H9 (cell line): Measurements from ENCODE around the gene KMT2D. TPM values are rescaled to one million over a fixed set of nuclear protein-coding genes. Genes with fewer than 3 reads are reported as not detected.

Source experiments
- DNase-seq: peaks from one replicate; pipeline ENCODE4 v3.0.0-alpha.2; 2017
- H2AFZ ChIP-seq: one replicate; pipeline ENCODE4 v1.6.1; 2013; ENCODE audit warnings: mild to moderate bottlenecking, low read length, control low read depth, moderate library complexity
- H2AK5ac ChIP-seq: 2 replicates; pipeline ENCODE4 v1.6.1; 2013; ENCODE audit warnings: low read length, control low read depth, mixed read lengths; ENCODE audit not compliant: insufficient read length
- H2BK120ac ChIP-seq: one replicate; pipeline ENCODE4 v1.6.1; 2013; ENCODE audit warnings: low read depth, mild to moderate bottlenecking, low read length, control low read depth, inconsistent platforms; ENCODE audit not compliant: poor library complexity, severe bottlenecking
- H2BK12ac ChIP-seq: 2 replicates; pipeline ENCODE4 v1.6.1; 2013; ENCODE audit warnings: low read length, control low read depth, mixed read lengths, low read depth; ENCODE audit not compliant: insufficient read length
- H2BK15ac ChIP-seq: 2 replicates; pipeline ENCODE4 v1.6.1; 2013; ENCODE audit warnings: low read depth, low read length, control low read depth
- H2BK20ac ChIP-seq: one replicate; pipeline ENCODE4 v1.6.1; 2013; ENCODE audit warnings: low read depth, mild to moderate bottlenecking, low read length, control low read depth, inconsistent platforms; ENCODE audit not compliant: poor library complexity, severe bottlenecking
- H2BK5ac ChIP-seq: 2 replicates; pipeline ENCODE4 v1.6.1; 2013; ENCODE audit warnings: low read length, control low read depth, mixed read lengths; ENCODE audit not compliant: insufficient read length
- H3K14ac ChIP-seq: 2 replicates; pipeline ENCODE4 v1.6.1; 2013; ENCODE audit warnings: low read length, control low read depth; ENCODE audit not compliant: insufficient read depth
- H3K18ac ChIP-seq: 2 replicates; pipeline ENCODE4 v1.6.1; 2013; ENCODE audit warnings: low read depth, mild to moderate bottlenecking, mixed read lengths, low read length, control low read depth; ENCODE audit not compliant: insufficient read length
- H3K23ac ChIP-seq: 2 replicates; pipeline ENCODE4 v1.6.1; 2013; ENCODE audit warnings: low read length, control low read depth, mixed read lengths, low read depth; ENCODE audit not compliant: insufficient read length
- H3K23me2 ChIP-seq: 2 replicates; pipeline ENCODE4 v1.6.1; 2013; ENCODE audit warnings: low read depth, mild to moderate bottlenecking, mixed read lengths, low read length, control low read depth; ENCODE audit not compliant: insufficient read length, poor library complexity, severe bottlenecking
- H3K27ac ChIP-seq: 2 replicates; pipeline ENCODE4 v1.5.1; 2013; ENCODE audit warnings: low read length, control low read depth, mixed read lengths, low read depth; ENCODE audit not compliant: insufficient read length
- H3K27me3 ChIP-seq: 2 replicates; pipeline ENCODE4 v1.6.1; 2013; ENCODE audit warnings: low read length, control low read depth, inconsistent platforms; ENCODE audit not compliant: insufficient read depth
- H3K4ac ChIP-seq: 2 replicates; pipeline ENCODE4 v1.6.1; 2013; ENCODE audit warnings: low read depth, mild to moderate bottlenecking, control low read depth, inconsistent platforms, low read length, moderate library complexity
- H3K4me1 ChIP-seq: 2 replicates; pipeline ENCODE4 v1.6.1; 2013; ENCODE audit warnings: low read length, control low read depth, inconsistent platforms; ENCODE audit not compliant: insufficient read depth
- H3K4me2 ChIP-seq: 2 replicates; pipeline ENCODE4 v1.6.1; 2013; ENCODE audit warnings: low read length, control low read depth, mixed read lengths; ENCODE audit not compliant: insufficient read length, insufficient read depth
- H3K56ac ChIP-seq: 2 replicates; pipeline ENCODE4 v1.6.1; 2013; ENCODE audit warnings: low read depth, mild to moderate bottlenecking, mixed read lengths, low read length, control low read depth; ENCODE audit not compliant: insufficient read length
- H3K79me1 ChIP-seq: 2 replicates; pipeline ENCODE4 v1.6.1; 2013; ENCODE audit warnings: low read depth, mild to moderate bottlenecking, moderate library complexity, low read length, control low read depth, inconsistent platforms; ENCODE audit not compliant: insufficient read depth, poor library complexity, severe bottlenecking
- H3K79me2 ChIP-seq: 2 replicates; pipeline ENCODE4 v1.6.1; 2013; ENCODE audit warnings: low read length, control low read depth, inconsistent platforms; ENCODE audit not compliant: insufficient read depth
- H3K9ac ChIP-seq: 2 replicates; pipeline ENCODE4 v1.6.1; 2013; ENCODE audit warnings: low read length, control low read depth, mixed read lengths; ENCODE audit not compliant: insufficient read length; ENCODE audit errors: extremely low read depth
- H3K9me3 ChIP-seq: one replicate; pipeline ENCODE4 v1.6.1; 2013; ENCODE audit warnings: low read depth, low read length, inconsistent platforms; ENCODE audit not compliant: control insufficient read depth
- H3T11ph ChIP-seq: one replicate; pipeline ENCODE4 v1.6.1; 2013; ENCODE audit warnings: mild to moderate bottlenecking, low read length, control low read depth, inconsistent platforms
- H4K20me1 ChIP-seq: one replicate; pipeline ENCODE4 v1.6.1; 2013; ENCODE audit not compliant: control insufficient read depth, insufficient read length, insufficient read depth
- H4K5ac ChIP-seq: 2 replicates; pipeline ENCODE4 v1.6.1; 2013; ENCODE audit warnings: low read depth, mild to moderate bottlenecking, mixed read lengths, low read length, control low read depth; ENCODE audit not compliant: insufficient read length
- H4K8ac ChIP-seq: replicated peaks from 2 replicates; pipeline ENCODE4 v1.6.1; 2013; ENCODE audit warnings: low read length, control low read depth, mixed read lengths, low read depth; ENCODE audit not compliant: insufficient read length
- H4K91ac ChIP-seq: 2 replicates; pipeline ENCODE4 v1.6.1; 2013; ENCODE audit warnings: low read depth, mild to moderate bottlenecking, moderate library complexity, mixed read lengths, low read length, control low read depth; ENCODE audit not compliant: insufficient read length
- H3K27ac Mint-ChIP-seq, 3 experiments: 2 replicates in 2 of 3; 3 replicates in 1 of 3; pipeline ENCODE4 v1.8.0; 2020 to 2021; ENCODE audit warnings: mixed read lengths in 3 of 3, mild to moderate bottlenecking in 1 of 3, moderate library complexity in 1 of 3
- H3K27me3 Mint-ChIP-seq: 2 replicates; pipeline ENCODE4 v1.8.0; 2021; ENCODE audit warnings: low read depth, mild to moderate bottlenecking, moderate library complexity, mixed read lengths
- H3K36me3 Mint-ChIP-seq, 3 experiments: 2 replicates in 2 of 3; 3 replicates in 1 of 3; pipeline ENCODE4 v1.8.0; 2020 to 2021; ENCODE audit warnings: low read depth in 3 of 3, mixed read lengths in 3 of 3; ENCODE audit not compliant: insufficient read depth in 1 of 3
- H3K4me1 Mint-ChIP-seq, 2 experiments: 2 replicates each; pipeline ENCODE4 v1.8.0; 2020; ENCODE audit warnings: mixed read lengths in 2 of 2
- H3K4me3 Mint-ChIP-seq, 2 experiments: 2 replicates in 1 of 2; 3 replicates in 1 of 2; pipeline ENCODE4 v1.8.0; 2020 to 2021; ENCODE audit warnings: mild to moderate bottlenecking in 2 of 2, mixed read lengths in 2 of 2, moderate library complexity in 1 of 2
- H3K9me3 Mint-ChIP-seq, 2 experiments: 2 replicates in 1 of 2; 3 replicates in 1 of 2; pipeline ENCODE4 v1.8.0; 2020; ENCODE audit warnings: mild to moderate bottlenecking in 2 of 2, mixed read lengths in 2 of 2, moderate library complexity in 1 of 2
- WGBS: extraction: QIAGEN DNeasy Blood & Tissue Kit; methylation state at CpG from one replicate; pipeline ENCODE4 v1.1.7; 2013; ENCODE audit warnings: missing lambda C conversion rate, low lambda C conversion rate, mixed read lengths; ENCODE audit not compliant: insufficient read length; ENCODE audit errors: extremely low coverage; 5-methylcytosine and 5-hydroxymethylcytosine counted together
- total RNA-seq: library from RNA; stranded (reverse); gene quantifications from 2 replicates; pipeline ENCODE4 v1.2.1, GENCODE V29; 2021
- TF ChIP-seq, protein P1 (sequence below): fragments of 200-600 bp; sonication (generic); conservative IDR thresholded peaks from 3 replicates; pipeline ENCODE4 v1.8.0; 2021; ENCODE audit warnings: antibody characterized with exemption, mild to moderate bottlenecking

Gene KMT2D
- total RNA-seq, 1 experiment from 2014 or later = 93.7 TPM

DNA sequence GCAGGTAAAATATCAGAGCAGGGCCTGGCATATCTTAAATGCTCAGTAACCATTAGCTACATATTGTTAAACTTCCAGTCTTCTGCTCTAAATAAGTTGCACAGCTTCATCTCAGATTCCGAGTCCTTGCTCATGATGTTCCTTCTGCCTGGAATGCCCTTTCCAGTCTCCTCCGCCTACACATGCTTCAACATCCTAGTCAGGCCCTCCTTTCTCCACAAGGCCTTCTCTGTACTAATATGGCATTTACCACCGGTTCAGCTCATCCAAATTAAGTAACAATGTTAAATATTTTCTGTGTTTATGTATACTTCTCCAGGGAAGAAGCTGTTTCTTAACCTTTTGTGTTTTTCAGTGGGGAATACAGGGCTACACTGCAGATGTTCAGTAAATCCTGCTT lies 25.5 kb upstream of the KMT2D start:
- no peak overlapping the region for H3T11ph ChIP-seq
- H3K23ac ChIP-seq = no peak overlapping the region
- peaks cover 40% of the 10 kb centered on the region for H3K27me3 ChIP-seq
- H3K23me2 ChIP-seq = peaks cover 12% of the 10 kb centered on the region
- no peak overlapping the region for H4K5ac ChIP-seq
- no peak overlapping the region for H2AFZ ChIP-seq
- H3K4me1 Mint-ChIP-seq = peaks cover 13 to 25% of the 10 kb centered on the region in 2 experiments
- no peak overlapping the region for H2AK5ac ChIP-seq
- H3K4me2 ChIP-seq = no peak overlapping the region
- no peak overlapping the region for H2BK15ac ChIP-seq
- H4K8ac ChIP-seq = no peak overlapping the region
- H3K18ac ChIP-seq = no peak overlapping the region
- H2BK5ac ChIP-seq = no peak overlapping the region
- no peaks in the 10 kb centered on the region for H3K9me3 Mint-ChIP-seq
- TF ChIP-seq, protein P1, sequence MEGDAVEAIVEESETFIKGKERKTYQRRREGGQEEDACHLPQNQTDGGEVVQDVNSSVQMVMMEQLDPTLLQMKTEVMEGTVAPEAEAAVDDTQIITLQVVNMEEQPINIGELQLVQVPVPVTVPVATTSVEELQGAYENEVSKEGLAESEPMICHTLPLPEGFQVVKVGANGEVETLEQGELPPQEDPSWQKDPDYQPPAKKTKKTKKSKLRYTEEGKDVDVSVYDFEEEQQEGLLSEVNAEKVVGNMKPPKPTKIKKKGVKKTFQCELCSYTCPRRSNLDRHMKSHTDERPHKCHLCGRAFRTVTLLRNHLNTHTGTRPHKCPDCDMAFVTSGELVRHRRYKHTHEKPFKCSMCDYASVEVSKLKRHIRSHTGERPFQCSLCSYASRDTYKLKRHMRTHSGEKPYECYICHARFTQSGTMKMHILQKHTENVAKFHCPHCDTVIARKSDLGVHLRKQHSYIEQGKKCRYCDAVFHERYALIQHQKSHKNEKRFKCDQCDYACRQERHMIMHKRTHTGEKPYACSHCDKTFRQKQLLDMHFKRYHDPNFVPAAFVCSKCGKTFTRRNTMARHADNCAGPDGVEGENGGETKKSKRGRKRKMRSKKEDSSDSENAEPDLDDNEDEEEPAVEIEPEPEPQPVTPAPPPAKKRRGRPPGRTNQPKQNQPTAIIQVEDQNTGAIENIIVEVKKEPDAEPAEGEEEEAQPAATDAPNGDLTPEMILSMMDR = no peak
- H3K4me3 Mint-ChIP-seq = no peak overlapping the region
- DNase-seq = no peak
- H3K4ac ChIP-seq = no peak overlapping the region
- H3K14ac ChIP-seq = no peak overlapping the region
- H3K9me3 ChIP-seq = no peaks in the 10 kb centered on the region
- H4K20me1 ChIP-seq = peaks cover 8% of the 10 kb centered on the region
- H4K91ac ChIP-seq = no peak overlapping the region
- peaks cover 78% of the 10 kb centered on the region for H3K27me3 Mint-ChIP-seq
- no peak overlapping the region for H2BK120ac ChIP-seq
- no peaks in the 10 kb centered on the region for H3K4me1 ChIP-seq
- no peaks in the 10 kb centered on the region for H3K79me2 ChIP-seq
- H2BK12ac ChIP-seq = no peak overlapping the region
- no peak overlapping the region for H2BK20ac ChIP-seq
- no peak overlapping the region for H3K56ac ChIP-seq
- H3K9ac ChIP-seq = no peak overlapping the region
- H3K27ac ChIP-seq = no peak overlapping the region
- peaks cover 0 to 2% (median 0%) of the 10 kb centered on the region in 3 experiments; a peak in 2 of 7 replicates for H3K36me3 Mint-ChIP-seq
- WGBS = no CpG with 5 or more reads among the region's 3 CpGs
- no peak overlapping the region for H3K27ac Mint-ChIP-seq
- H3K79me1 ChIP-seq = no peaks in the 10 kb centered on the region
